Measurements from ENCODE around the gene CCNI2.

GRCh38 chr5:132791026-132791425 is 43.8 kb downstream of the CCNI2 start:
- TF ChIP-seq CTCF (IDR thresholded peaks at IDR 0.05 in 2 of 3, conservative IDR thresholded peaks at IDR 0.05 in 1 of 3; ENCODE audit: control insufficient read depth in 2 of 3, extremely low read depth in 1 of 3, insufficient read depth in 1 of 3, low read depth in 3 of 3, low read length in 3 of 3) (no peak), RFX5 (IDR thresholded peaks at IDR 0.05; ENCODE audit: low read depth, low read length) (no peak), ELK1 (IDR thresholded peaks at IDR 0.05; ENCODE audit: low read depth, low read length) (no peak), EZH2 (IDR thresholded peaks at IDR 0.05; ENCODE audit: borderline replicate concordance, control insufficient read depth, low read depth, low read length) (no peak), ZBTB33 (IDR thresholded peaks at IDR 0.05) (no peak)
